GM18519 (cell line): ENCODE data around the gene KLHL29.

ENCODE experiments used
- ATAC-seq: cut with Tn5 transposase; IDR thresholded peaks from one replicate; pipeline ENCODE4 v1.9.1; 2021; ENCODE audit warnings: mild to moderate bottlenecking, moderate library complexity; ENCODE audit not compliant: unreplicated experiment, low FRiP score

KLHL29 gene

GRCh38 chr2:23661276-23662050, 276.5 kb downstream of the KLHL29 start:
- ATAC-seq, result no peak

- no peak for ATAC-seq
These were observed 277.5 kb downstream of the KLHL29 start for GRCh38 chr2:23662466-23662865.

- no peak for ATAC-seq
These were observed 278.3 kb downstream of the KLHL29 start for GRCh38 chr2:23662941-23663920.

- no peak for ATAC-seq
These were observed 279.2 kb downstream of the KLHL29 start for GRCh38 chr2:23664066-23664788.

GRCh38 chr2:23666241-23666979, 281.4 kb downstream of the KLHL29 start:
- no peak for ATAC-seq

- no peak for ATAC-seq
These were observed 282.0 kb downstream of the KLHL29 start for GRCh38 chr2:23666980-23667357.

GRCh38 chr2:23668756-23669304, 283.9 kb downstream of the KLHL29 start:
- ATAC-seq, result no peak

- no peak for ATAC-seq
These were observed 284.6 kb downstream of the KLHL29 start for GRCh38 chr2:23669413-23670244.

GRCh38 chr2:23670245-23670592, 285.2 kb downstream of the KLHL29 start:
- no peak for ATAC-seq

GRCh38 chr2:23673082-23673481, 288.1 kb downstream of the KLHL29 start:
- ATAC-seq, result no peak

GRCh38 chr2:23673830-23674679, 289.1 kb downstream of the KLHL29 start:
- ATAC-seq, result no peak

- no peak for ATAC-seq
These were observed 290.5 kb downstream of the KLHL29 start for GRCh38 chr2:23675506-23675905.

GRCh38 chr2:23677836-23678235, 292.9 kb downstream of the KLHL29 start:
- no peak for ATAC-seq

- no peak for ATAC-seq
These were observed 294.1 kb downstream of the KLHL29 start for GRCh38 chr2:23679044-23679443.

GRCh38 chr2:23680951-23681350, 296.0 kb downstream of the KLHL29 start:
- ATAC-seq, result no peak

- no peak for ATAC-seq
These were observed 296.6 kb downstream of the KLHL29 start for GRCh38 chr2:23681356-23682140.

GRCh38 chr2:23682481-23682880, 297.5 kb downstream of the KLHL29 start:
- no peak for ATAC-seq
